Fibroblast of villous mesenchyme (primary cell): Measurements from ENCODE around the gene RNLS. TPM values are rescaled to one million over a fixed set of nuclear protein-coding genes. Genes with fewer than 3 reads are reported as not detected.

ENCODE experiments used
- DNase-seq: peaks from one replicate; pipeline ENCODE4 v3.0.0-alpha.2; 2010; ENCODE audit warnings: low read depth
- H3K4me3 ChIP-seq: 2 replicates; pipeline ENCODE4 v1.5.1; 2011; ENCODE audit warnings: low read depth, mild to moderate bottlenecking, low read length
- total RNA-seq: library from RNA; depleted of rRNA; stranded (reverse); fragments of >200 nt; gene quantifications from 2 replicates; pipeline ENCODE4 v1.2.3, GENCODE V29; 2012
- TF ChIP-seq, protein P1 (sequence below): IDR thresholded peaks from 2 replicates; pipeline ENCODE4 v1.5.1; 2012; ENCODE audit warnings: low read depth, mild to moderate bottlenecking, low read length; ENCODE audit not compliant: insufficient read depth

RNLS gene
- 13.5 and 14.2 TPM in 2 replicates for total RNA-seq

GRCh38 chr10:88582806-88583583, at the start of gene RNLS:
Gene RNLS (minus strand): TSS chr10:88583318.
- peak; percentile 43 for DNase-seq
- TF ChIP-seq, protein P1, sequence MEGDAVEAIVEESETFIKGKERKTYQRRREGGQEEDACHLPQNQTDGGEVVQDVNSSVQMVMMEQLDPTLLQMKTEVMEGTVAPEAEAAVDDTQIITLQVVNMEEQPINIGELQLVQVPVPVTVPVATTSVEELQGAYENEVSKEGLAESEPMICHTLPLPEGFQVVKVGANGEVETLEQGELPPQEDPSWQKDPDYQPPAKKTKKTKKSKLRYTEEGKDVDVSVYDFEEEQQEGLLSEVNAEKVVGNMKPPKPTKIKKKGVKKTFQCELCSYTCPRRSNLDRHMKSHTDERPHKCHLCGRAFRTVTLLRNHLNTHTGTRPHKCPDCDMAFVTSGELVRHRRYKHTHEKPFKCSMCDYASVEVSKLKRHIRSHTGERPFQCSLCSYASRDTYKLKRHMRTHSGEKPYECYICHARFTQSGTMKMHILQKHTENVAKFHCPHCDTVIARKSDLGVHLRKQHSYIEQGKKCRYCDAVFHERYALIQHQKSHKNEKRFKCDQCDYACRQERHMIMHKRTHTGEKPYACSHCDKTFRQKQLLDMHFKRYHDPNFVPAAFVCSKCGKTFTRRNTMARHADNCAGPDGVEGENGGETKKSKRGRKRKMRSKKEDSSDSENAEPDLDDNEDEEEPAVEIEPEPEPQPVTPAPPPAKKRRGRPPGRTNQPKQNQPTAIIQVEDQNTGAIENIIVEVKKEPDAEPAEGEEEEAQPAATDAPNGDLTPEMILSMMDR, result peak; percentile 72
- H3K4me3 ChIP-seq, result peak within 1 kb of the TSS; percentile 68

GRCh38 chr10:88624840-88625239, 41.7 kb upstream of the RNLS start:
- no peak overlapping the region for H3K4me3 ChIP-seq
- TF ChIP-seq, protein P1, result no peak
- DNase-seq, result peak; percentile 7

DNA sequence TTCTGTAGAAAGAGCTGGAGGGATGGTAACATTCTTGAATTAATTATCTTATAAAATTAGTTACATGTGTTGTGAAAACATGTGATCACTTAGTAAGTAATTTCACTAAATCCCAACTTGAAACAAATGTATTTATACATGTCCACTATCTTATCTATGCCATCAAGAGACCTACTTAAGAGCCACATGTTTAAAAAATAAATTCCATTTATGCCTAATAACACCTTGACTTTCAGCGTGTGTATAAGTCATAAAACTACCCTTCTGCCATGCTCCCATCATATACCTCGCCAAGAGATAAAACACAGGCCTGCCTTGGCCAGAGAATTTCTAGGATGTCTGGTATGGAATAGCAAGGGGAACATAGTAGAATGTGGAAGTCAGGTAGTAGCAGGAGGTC, 40.7 kb upstream of the RNLS start:
- TF ChIP-seq, protein P1, result no peak
- no peak overlapping the region for H3K4me3 ChIP-seq
- DNase-seq, result no peak

DNA sequence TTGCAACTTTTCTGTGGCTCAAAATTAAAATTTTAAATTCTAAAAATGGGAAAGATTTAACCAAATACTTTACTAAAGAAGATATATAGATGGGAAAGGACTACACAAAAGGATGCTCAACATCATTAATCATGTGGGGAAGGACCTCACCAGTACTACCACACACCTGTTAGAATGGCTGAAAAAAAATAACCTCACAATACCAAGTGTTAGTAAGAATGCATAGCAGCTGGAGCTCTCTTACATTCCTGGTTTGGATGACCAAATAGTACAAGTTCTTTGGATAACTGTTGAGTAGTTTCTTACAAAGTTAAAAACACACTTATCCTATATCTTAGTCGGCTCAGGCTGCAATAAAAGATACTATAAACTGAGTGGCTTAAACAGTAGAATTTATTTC, 37.3 kb upstream of the RNLS start:
- no peak overlapping the region for H3K4me3 ChIP-seq
- TF ChIP-seq, protein P1, result no peak
- no peak for DNase-seq

GRCh38 chr10:88618496-88618895, 35.4 kb upstream of the RNLS start:
- TF ChIP-seq, protein P1, result no peak
- DNase-seq, result no peak

DNA sequence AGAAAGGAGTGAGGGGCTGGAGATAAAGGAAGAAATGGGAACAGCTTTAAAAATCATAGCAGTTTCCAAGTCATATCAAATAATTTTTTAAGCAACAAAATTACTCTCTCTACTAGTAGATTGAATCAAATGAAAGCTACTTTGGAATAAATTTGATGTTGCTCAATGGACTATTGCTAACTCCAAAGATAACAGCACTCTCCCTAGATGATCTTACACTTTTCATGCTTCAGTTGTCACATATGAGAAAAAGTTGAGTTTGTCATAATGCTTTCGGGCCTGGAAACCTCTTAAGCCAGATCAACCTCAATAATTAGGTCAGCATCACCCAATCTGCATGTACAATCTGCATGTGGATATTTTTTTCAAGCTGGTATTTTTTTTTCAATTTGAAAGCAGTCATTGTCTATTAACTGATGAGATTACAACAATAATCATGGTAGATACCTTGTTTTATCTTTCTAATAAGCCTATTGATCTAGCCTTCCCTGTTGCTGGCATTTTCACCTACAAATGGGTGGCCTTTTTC, 34.7 kb upstream of the RNLS start:
- DNase-seq, result no peak
- H3K4me3 ChIP-seq, result no peak overlapping the region
- TF ChIP-seq, protein P1, result no peak

More at GRCh38 chr10:88618496-88618895, 35.4 kb upstream of the RNLS start:
- H3K4me3 ChIP-seq, result no peak overlapping the region
